Measurements from ENCODE around the gene IRX2.

DNA sequence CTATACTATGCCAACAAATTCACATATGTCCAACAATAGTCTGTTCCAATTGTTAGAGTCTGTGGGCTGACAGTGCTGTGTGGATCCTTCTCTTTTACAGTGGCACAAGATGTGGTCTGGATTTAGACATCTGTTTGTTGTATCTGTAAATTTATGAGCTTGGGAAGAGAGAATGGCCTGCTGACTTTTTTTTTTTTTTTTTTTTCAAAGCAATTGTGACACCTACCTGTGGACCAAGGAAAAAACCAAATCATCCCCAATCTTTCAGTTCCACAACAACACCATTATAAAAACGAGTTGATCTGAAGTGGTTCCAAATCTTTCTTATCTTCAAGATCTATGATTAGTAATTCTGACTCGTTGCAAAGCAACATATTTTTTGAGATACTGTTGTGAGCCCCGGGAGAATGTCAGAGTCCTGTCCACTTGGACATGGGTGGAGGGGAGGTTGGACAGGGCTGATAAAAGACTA lies 4.9 kb downstream of the IRX2 start:
- TF ChIP-seq, protein P1, sequence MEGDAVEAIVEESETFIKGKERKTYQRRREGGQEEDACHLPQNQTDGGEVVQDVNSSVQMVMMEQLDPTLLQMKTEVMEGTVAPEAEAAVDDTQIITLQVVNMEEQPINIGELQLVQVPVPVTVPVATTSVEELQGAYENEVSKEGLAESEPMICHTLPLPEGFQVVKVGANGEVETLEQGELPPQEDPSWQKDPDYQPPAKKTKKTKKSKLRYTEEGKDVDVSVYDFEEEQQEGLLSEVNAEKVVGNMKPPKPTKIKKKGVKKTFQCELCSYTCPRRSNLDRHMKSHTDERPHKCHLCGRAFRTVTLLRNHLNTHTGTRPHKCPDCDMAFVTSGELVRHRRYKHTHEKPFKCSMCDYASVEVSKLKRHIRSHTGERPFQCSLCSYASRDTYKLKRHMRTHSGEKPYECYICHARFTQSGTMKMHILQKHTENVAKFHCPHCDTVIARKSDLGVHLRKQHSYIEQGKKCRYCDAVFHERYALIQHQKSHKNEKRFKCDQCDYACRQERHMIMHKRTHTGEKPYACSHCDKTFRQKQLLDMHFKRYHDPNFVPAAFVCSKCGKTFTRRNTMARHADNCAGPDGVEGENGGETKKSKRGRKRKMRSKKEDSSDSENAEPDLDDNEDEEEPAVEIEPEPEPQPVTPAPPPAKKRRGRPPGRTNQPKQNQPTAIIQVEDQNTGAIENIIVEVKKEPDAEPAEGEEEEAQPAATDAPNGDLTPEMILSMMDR (IDR thresholded peaks at IDR 0.05), result no peak
- TF ChIP-seq EZH2 (IDR thresholded peaks at IDR 0.05; ENCODE audit: borderline replicate concordance, insufficient read depth, low read depth, low read length, poor library complexity, severe bottlenecking), result no peak
